Cerebellar nuclear complex (tissue), 1 donor: ENCODE results near the gene PPP1R7.
"Not testable (repeated sequence)": the region's sequence is repeated elsewhere in the genome, so short reads cannot be mapped to it uniquely, and the experiment has no call there.

Source experiments
- DNase-seq, 2 experiments: peaks; one replicate each; lab custom pipeline; 2025; lab: John Stamatoyannopoulos, UW

Gene PPP1R7

GRCh38 chr2:241197246-241197645 is 47.0 kb downstream of the PPP1R7 start:
- not testable (repeated sequence) for DNase-seq

GRCh38 chr2:241197947-241198346 is 47.7 kb downstream of the PPP1R7 start:
- DNase-seq: no peak

GRCh38 chr2:241198381-241199279 is 48.4 kb downstream of the PPP1R7 start:
- no peak for DNase-seq

GRCh38 chr2:241199286-241199685 is 49.0 kb downstream of the PPP1R7 start:
- no peak for DNase-seq

- no peak for DNase-seq
These were observed 49.9 kb downstream of the PPP1R7 start for GRCh38 chr2:241199897-241200821.

- no peak for DNase-seq
These were observed 50.6 kb downstream of the PPP1R7 start for GRCh38 chr2:241200822-241201395.

- no peak for DNase-seq
These were observed 51.4 kb downstream of the PPP1R7 start for GRCh38 chr2:241201445-241202267.

GRCh38 chr2:241202268-241202585 is 52.0 kb downstream of the PPP1R7 start:
- no peak for DNase-seq

- no peak for DNase-seq
These were observed 52.4 kb downstream of the PPP1R7 start for GRCh38 chr2:241202681-241203080.

- DNase-seq: no peak
These were observed 53.1 kb downstream of the PPP1R7 start for GRCh38 chr2:241203218-241204009.

GRCh38 chr2:241204010-241204384 is 53.7 kb downstream of the PPP1R7 start:
- no peak for DNase-seq

GRCh38 chr2:241204490-241204889 is 54.2 kb downstream of the PPP1R7 start:
- DNase-seq: no peak

GRCh38 chr2:241205086-241205485 is 54.8 kb downstream of the PPP1R7 start:
- DNase-seq: no peak

- DNase-seq: no peak
These were observed 56.9 kb downstream of the PPP1R7 start for GRCh38 chr2:241207151-241207550.

- no peak for DNase-seq
These were observed 57.4 kb downstream of the PPP1R7 start for GRCh38 chr2:241207641-241208040.

GRCh38 chr2:241208058-241208457 is 57.8 kb downstream of the PPP1R7 start:
- no peak for DNase-seq

- DNase-seq: no peak
These were observed 59.0 kb downstream of the PPP1R7 start for GRCh38 chr2:241209271-241209670.

GRCh38 chr2:241211276-241211675 is 61.0 kb downstream of the PPP1R7 start:
- no peak for DNase-seq

- DNase-seq: no peak
These were observed 62.8 kb downstream of the PPP1R7 start for GRCh38 chr2:241213041-241213440.

GRCh38 chr2:241213567-241213966 is 63.3 kb downstream of the PPP1R7 start:
- no peak for DNase-seq

- DNase-seq: no peak
These were observed 63.9 kb downstream of the PPP1R7 start for GRCh38 chr2:241214209-241214608.
